ENCODE data around the gene KCNS3.
"Not testable (repeated sequence)": the region's sequence is repeated elsewhere in the genome, so short reads cannot be mapped to it uniquely, and the experiment has no call there.

Gene KCNS3

GRCh38 chr2:17950006-17950405 lies 71.5 kb downstream of the KCNS3 start:
- no peak for DNase-seq

GRCh38 chr2:17951563-17951962 lies 73.1 kb downstream of the KCNS3 start:
- no peak for DNase-seq

- DNase-seq: no peak
These were observed 80.1 kb downstream of the KCNS3 start for GRCh38 chr2:17958466-17959092.

GRCh38 chr2:17959356-17959755 lies 80.9 kb downstream of the KCNS3 start:
- DNase-seq: no peak

GRCh38 chr2:17959833-17960232 lies 81.4 kb downstream of the KCNS3 start:
- DNase-seq: no peak

GRCh38 chr2:17960925-17961324 lies 82.5 kb downstream of the KCNS3 start:
- no peak for DNase-seq

- DNase-seq: no peak
These were observed 83.3 kb downstream of the KCNS3 start for GRCh38 chr2:17961789-17962188.

- no peak for DNase-seq
These were observed 84.4 kb downstream of the KCNS3 start for GRCh38 chr2:17962876-17963275.

- DNase-seq: not testable (repeated sequence)
These were observed 85.1 kb downstream of the KCNS3 start for GRCh38 chr2:17963571-17963970.

- DNase-seq: no peak
These were observed 86.7 kb downstream of the KCNS3 start for GRCh38 chr2:17965196-17965595.

- DNase-seq: no peak
These were observed 88.3 kb downstream of the KCNS3 start for GRCh38 chr2:17966798-17967197.

GRCh38 chr2:17969661-17970060 lies 91.2 kb downstream of the KCNS3 start:
- DNase-seq: no peak

- no peak for DNase-seq
These were observed 93.2 kb downstream of the KCNS3 start for GRCh38 chr2:17971531-17972125.

GRCh38 chr2:17972991-17973390 lies 94.5 kb downstream of the KCNS3 start:
- no peak for DNase-seq

- no peak for DNase-seq
These were observed 96.9 kb downstream of the KCNS3 start for GRCh38 chr2:17975401-17975800.

GRCh38 chr2:17976871-17977746 lies 98.6 kb downstream of the KCNS3 start:
- no peak for DNase-seq

- DNase-seq: no peak
These were observed 101.2 kb downstream of the KCNS3 start for GRCh38 chr2:17979707-17980106.

- DNase-seq: no peak
These were observed 103.5 kb downstream of the KCNS3 start for GRCh38 chr2:17981936-17982335.

All from AML-193 (cell line).